GM12874 (cell line): ENCODE measurements around the gene ANKS1A.

ENCODE experiments used
- TF ChIP-seq, protein P1 (sequence below): IDR thresholded peaks from 2 replicates; pipeline ENCODE4 v1.5.1; 2011; ENCODE audit warnings: low read depth, mild to moderate bottlenecking, control low read depth, low read length, moderate library complexity; ENCODE audit not compliant: insufficient read depth

The ANKS1A gene

GRCh38 chr6:34859951-34860350 lies 29.1 kb upstream of the ANKS1A start:
- TF ChIP-seq, protein P1, sequence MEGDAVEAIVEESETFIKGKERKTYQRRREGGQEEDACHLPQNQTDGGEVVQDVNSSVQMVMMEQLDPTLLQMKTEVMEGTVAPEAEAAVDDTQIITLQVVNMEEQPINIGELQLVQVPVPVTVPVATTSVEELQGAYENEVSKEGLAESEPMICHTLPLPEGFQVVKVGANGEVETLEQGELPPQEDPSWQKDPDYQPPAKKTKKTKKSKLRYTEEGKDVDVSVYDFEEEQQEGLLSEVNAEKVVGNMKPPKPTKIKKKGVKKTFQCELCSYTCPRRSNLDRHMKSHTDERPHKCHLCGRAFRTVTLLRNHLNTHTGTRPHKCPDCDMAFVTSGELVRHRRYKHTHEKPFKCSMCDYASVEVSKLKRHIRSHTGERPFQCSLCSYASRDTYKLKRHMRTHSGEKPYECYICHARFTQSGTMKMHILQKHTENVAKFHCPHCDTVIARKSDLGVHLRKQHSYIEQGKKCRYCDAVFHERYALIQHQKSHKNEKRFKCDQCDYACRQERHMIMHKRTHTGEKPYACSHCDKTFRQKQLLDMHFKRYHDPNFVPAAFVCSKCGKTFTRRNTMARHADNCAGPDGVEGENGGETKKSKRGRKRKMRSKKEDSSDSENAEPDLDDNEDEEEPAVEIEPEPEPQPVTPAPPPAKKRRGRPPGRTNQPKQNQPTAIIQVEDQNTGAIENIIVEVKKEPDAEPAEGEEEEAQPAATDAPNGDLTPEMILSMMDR: no peak

DNA sequence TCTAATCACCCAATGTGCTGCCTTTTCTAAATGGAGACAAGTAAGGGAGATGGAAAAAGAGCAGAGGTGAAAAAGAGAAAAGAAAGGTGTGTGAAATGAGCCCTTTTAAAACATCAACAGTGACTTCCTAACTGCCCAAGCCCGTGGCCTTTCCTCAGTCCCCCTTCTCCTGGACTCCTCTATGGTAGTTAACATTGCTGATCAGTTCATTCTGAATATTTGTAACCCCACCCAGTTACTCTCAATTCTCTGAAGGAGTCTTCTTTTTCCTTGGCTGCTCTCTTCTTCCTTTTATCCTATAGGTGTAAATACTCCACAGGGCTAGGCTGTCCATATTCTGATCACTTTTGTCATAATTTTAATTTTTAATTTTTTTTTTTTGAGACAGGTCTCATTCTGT lies 28.3 kb upstream of the ANKS1A start:
- TF ChIP-seq, protein P1: no peak

DNA sequence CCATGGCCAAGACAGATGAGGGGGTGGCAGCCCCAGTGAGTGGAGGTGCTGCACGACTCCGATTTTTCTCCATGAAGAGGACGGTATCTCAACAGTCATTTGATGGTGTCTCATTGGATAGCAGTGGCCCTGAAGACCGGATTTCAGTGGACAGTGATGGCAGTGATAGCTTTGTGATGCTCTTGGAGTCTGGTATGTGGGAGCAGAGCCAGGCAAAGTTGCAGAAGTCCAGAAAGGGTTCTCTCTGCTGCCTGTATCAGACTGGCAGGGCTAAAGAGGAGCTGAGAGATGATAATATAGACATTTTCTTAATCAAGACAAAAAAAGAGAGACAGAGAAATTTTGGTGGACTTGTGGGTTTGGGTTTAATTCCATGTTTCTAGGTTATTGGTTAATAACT lies 25.0 kb upstream of the ANKS1A start:
- TF ChIP-seq, protein P1: no peak

GRCh38 chr6:34865107-34865506 lies 23.9 kb upstream of the ANKS1A start:
- TF ChIP-seq, protein P1: no peak

DNA sequence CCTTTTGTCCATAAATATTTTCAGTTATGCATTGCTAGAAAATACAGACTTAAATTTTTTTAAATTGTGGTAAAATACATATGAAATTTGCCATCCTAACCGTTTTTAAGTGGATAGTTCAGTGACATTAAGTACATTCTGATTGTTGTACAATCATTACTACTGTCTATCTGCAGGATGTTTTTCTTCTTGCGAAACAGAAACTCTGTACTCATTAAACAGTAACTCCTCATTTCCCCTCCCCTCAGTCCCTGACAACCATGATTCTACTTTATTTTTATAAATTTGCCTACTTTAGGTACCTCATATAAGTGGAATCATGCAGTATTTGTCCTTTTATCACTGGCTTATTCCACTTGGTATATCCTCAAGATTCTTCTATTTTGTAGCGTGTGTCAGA lies 22.5 kb upstream of the ANKS1A start:
- TF ChIP-seq, protein P1: no peak

DNA sequence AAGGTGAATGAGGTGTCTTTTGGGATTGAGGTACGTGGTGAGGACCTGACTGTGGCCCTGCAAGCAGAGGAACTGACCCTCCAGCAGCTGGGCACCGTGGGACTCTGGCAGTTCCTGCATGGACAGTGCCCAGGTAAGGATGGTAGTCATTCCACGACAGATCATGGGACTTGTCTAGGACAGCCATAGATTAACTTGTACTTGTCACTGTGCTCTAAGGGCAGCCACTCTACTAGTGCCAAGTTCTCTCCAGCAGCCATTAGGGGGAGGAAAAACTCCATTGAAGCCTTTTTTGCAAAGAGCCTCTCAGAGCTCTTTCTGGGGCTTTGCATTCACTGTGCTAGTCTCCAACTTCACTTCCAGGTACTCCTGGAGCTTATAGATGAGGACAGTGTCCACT lies 21.6 kb upstream of the ANKS1A start:
- TF ChIP-seq, protein P1: no peak

- TF ChIP-seq, protein P1: no peak
These were observed 17.2 kb upstream of the ANKS1A start for GRCh38 chr6:34871853-34872252.

DNA sequence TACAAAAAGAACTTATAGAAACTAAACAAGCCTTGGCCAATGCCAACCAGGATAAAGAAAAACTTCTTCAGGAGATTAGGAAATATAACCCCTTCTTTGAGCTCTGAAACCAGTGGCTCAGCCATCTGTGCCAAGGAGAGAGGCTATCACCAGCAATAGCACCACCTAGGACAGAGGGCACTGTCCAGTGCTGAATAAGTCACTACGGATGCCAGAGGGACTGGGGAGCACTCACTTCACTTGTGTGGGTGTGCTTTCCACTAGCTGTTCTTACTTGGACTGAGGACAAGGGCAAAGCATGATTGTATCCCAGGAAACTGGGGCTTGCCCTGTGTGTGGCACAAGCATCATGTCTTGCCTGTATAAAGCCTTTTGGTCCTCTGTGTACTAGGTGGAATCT lies 16.7 kb upstream of the ANKS1A start:
- TF ChIP-seq, protein P1: no peak
